Activated B cell treated with CpG ODN at 0.5 μM for 24 hours (primary cell): Measurements from ENCODE around the gene HEXIM2. TPM values are rescaled to one million over a fixed set of nuclear protein-coding genes. Genes with fewer than 3 reads are reported as not detected.

Experiments
- ATAC-seq: fragments of 200-7000 bp; cut with Tn5 transposase; one replicate; pipeline ENCODE4 v1.10.0; 2021; ENCODE audit warnings: low read depth, mild to moderate bottlenecking, moderate library complexity
- CTCF ChIA-PET: fragments of 350-600 bp; sonication (Branson Sonifier 250); formaldehyde crosslinking; loops from one replicate; lab custom pipeline; 2021; ENCODE audit warnings: antibody characterized with exemption; lab: Charles Lee
- POLR2A ChIA-PET: fragments of 350-600 bp; sonication (Branson Sonifier 250); formaldehyde crosslinking; loops from one replicate; lab custom pipeline; 2021; ENCODE audit warnings: antibody characterized with exemption; lab: Charles Lee
- DNase-seq: peaks from one replicate; pipeline ENCODE4 v3.0.0; 2022
- H3K27ac Mint-ChIP-seq: one replicate; pipeline ENCODE4 v1.8.0; 2020; ENCODE audit warnings: mixed read lengths
- H3K27me3 Mint-ChIP-seq: one replicate; pipeline ENCODE4 v1.8.0; 2021; ENCODE audit warnings: mixed read lengths
- H3K36me3 Mint-ChIP-seq: one replicate; pipeline ENCODE4 v1.8.0; 2021; ENCODE audit warnings: low read depth, mixed read lengths
- H3K4me1 Mint-ChIP-seq: one replicate; pipeline ENCODE4 v1.8.0; 2021; ENCODE audit warnings: mixed read lengths
- H3K4me3 Mint-ChIP-seq: one replicate; pipeline ENCODE4 v1.8.0; 2020; ENCODE audit warnings: mild to moderate bottlenecking, mixed read lengths
- H3K9me3 Mint-ChIP-seq: one replicate; pipeline ENCODE4 v1.8.0; 2020; ENCODE audit warnings: mixed read lengths
- intact Hi-C: fragments of 100-400 bp; cut with micrococcal nuclease; formaldehyde crosslinking; loops from one replicate; pipeline ENCODE4 v1.15.1; 2024
- total RNA-seq: library from RNA; stranded (reverse); gene quantifications from 2 replicates; pipeline ENCODE4 v1.2.3, GENCODE V29; 2022
- TF ChIP-seq, protein P1 (sequence below): fragments of 200-600 bp; IDR thresholded peaks from one replicate; pipeline ENCODE4 v1.8.0; 2022; ENCODE audit warnings: antibody characterized with exemption, mild to moderate bottlenecking

The HEXIM2 gene
- total RNA-seq, 1 donor from 2014 or later = 11.1 TPM

DNA sequence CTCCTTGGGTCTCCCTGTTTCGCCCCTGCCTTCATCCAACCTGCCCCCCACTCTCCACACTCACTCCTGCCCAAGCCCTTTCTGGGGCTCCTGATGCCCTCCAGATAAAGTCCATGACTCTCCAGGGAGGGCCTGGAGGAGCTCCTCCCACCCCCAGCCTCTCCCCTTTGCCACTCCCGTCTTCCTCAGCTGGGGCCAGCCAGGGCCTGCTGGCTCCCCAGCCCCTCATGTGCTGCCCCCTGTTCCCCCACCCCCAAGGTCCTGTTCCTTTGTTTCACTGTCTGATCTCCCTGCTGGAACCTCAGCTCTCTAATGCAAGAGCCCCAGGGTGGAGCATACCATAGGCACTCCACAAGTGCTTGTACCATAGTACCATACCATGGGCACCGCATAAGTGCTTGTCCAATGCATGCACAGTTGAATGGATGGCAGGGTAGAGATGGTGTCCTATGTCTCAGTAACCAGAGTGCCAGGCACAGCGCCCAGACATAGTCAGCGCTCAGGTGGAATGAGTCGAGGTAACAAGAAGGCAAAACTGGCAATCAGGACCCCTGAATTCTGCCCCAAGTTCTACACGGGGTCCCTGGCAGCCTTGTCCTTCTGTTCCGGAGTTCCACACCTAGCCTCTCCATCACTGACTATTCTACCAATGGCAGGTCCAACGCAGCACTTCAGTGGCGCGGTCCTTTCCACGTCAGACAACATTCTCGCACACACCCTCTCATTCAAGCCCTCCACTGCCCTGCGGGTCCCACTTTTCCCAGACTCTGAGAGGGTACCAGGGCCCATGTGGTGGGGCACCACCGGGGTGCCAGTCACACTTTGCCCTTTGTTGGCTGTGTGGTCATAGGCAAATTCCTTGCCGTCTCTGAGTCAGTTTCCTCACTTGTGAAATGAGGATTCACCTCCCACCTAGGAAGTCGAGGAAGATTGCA lies 30.7 kb upstream of the HEXIM2 start:
- TF ChIP-seq, protein P1, sequence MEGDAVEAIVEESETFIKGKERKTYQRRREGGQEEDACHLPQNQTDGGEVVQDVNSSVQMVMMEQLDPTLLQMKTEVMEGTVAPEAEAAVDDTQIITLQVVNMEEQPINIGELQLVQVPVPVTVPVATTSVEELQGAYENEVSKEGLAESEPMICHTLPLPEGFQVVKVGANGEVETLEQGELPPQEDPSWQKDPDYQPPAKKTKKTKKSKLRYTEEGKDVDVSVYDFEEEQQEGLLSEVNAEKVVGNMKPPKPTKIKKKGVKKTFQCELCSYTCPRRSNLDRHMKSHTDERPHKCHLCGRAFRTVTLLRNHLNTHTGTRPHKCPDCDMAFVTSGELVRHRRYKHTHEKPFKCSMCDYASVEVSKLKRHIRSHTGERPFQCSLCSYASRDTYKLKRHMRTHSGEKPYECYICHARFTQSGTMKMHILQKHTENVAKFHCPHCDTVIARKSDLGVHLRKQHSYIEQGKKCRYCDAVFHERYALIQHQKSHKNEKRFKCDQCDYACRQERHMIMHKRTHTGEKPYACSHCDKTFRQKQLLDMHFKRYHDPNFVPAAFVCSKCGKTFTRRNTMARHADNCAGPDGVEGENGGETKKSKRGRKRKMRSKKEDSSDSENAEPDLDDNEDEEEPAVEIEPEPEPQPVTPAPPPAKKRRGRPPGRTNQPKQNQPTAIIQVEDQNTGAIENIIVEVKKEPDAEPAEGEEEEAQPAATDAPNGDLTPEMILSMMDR = no peak
- H3K36me3 Mint-ChIP-seq = no peaks in the 10 kb centered on the region
- POLR2A ChIA-PET = interaction anchor here (0.7 to 10.8 kb wide), 2 partner anchors 18 to 980 kb away, joined by 8 to 200 read pairs; partner anchors contain the start of gene HEXIM1
- intact Hi-C loops = loop anchor here (5.0 to 10.0 kb wide), 2 partner anchors 69 to 596 kb away; partner anchors contain the start of gene NMT1
- H3K4me3 Mint-ChIP-seq = peak overlapping the region; percentile 76
- peaks cover 9% of the 10 kb centered on the region for H3K4me1 Mint-ChIP-seq
- H3K9me3 Mint-ChIP-seq = no peaks in the 10 kb centered on the region
- no peak overlapping the region for H3K27ac Mint-ChIP-seq
- DNase-seq (no peak), ATAC-seq (no peak)
- CTCF ChIA-PET = interaction anchor here (0.5 to 6.5 kb wide), 2 partner anchors 66 to 69 kb away, joined by 3 to 161 read pairs; no protein-coding TSS in a partner anchor
- peaks cover 4% of the 10 kb centered on the region for H3K27me3 Mint-ChIP-seq

DNA sequence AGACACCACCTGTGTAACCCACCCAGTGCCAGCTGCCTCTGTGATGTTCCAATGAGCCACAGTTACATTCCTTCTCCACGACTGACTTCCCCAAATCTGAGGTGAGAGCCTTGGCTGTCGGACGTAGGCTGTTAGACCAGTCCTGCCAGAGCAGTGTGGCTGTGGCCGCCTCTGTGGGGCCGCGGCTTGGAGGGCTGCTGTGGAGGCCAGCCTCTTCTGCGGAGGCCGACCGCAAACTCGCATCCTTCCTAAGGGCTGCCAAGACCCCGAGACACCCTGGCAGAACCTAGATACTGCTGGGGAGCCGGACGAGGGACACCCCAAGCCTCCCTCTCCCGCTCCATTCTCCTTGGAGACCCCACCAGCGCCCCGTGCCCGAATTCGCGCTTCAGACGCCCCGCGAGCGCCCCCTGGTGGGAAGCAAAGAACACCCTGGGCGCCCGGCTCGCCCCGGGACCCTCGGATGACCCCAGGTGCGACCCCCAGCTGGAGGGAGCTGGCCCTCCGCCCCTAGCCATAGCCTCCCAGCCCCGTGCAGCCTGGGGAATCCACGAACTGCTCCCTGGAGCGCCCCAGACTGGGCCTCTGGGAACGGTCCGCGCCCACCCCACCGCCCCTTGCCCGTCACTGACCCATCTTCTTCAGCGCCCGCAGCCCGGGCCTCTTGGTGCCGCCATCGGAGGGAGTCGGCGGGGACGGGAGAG lies 29.9 kb upstream of the HEXIM2 start:
- CTCF ChIA-PET = interaction anchor here (1.2 to 6.5 kb wide), 3 partner anchors 18 to 212 kb away, joined by 3 to 167 read pairs (median 161); partner anchors contain the start of gene HEXIM1
- no peaks in the 10 kb centered on the region for H3K36me3 Mint-ChIP-seq
- POLR2A ChIA-PET = interaction anchor here (10.8 kb wide), 1 partner anchor 17 kb away, joined by 200 read pairs; the partner anchor contains the start of gene HEXIM1
- TF ChIP-seq, protein P1 = peak; percentile 23
- H3K4me3 Mint-ChIP-seq = peak overlapping the region; percentile 76
- ATAC-seq (no peak), DNase-seq (peak; percentile 60)
- peaks cover 16% of the 10 kb centered on the region for H3K4me1 Mint-ChIP-seq
- intact Hi-C loops = loop anchor here (1.0 to 10.0 kb wide), 4 partner anchors 35 to 597 kb away; partner anchors contain the start of gene NMT1
- peaks cover 4% of the 10 kb centered on the region for H3K27me3 Mint-ChIP-seq
- no peak overlapping the region for H3K27ac Mint-ChIP-seq
- no peaks in the 10 kb centered on the region for H3K9me3 Mint-ChIP-seq

DNA sequence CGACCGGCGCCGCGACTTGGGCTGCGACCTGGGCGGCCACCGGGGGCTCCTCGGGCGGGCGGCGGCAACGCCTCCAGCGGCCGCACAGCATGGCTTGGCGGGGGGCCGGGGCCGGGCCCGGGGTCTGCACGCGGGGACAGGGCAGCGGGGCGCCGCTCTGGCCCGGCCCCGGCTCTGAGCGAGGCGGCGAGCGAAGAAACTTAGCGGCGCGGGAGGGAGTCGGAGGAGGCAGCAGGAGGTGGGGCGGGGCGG lies 29.4 kb upstream of the HEXIM2 start, which contains the start of gene PLCD3:
Gene PLCD3 (minus strand): TSS at position 196 of the 252 bp plus-strand sequence. CDS start 105 bp downstream, at position 91.
- TF ChIP-seq, protein P1 = no peak
- DNase-seq = no peak
- Mint-ChIP-seq H3K4me3 (peak within 1 kb of the TSS; percentile 86), H3K9me3 (no peaks in the 10 kb centered on the region), H3K27ac (peak within 1 kb of the TSS; percentile 54), H3K36me3 (no peaks in the 10 kb centered on the region), H3K27me3 (peaks cover 4% of the 10 kb centered on the region), H3K4me1 (peaks cover 16% of the 10 kb centered on the region)
- POLR2A ChIA-PET = interaction anchor here (10.8 kb wide), 1 partner anchor 17 kb away, joined by 200 read pairs; the partner anchor contains the start of gene HEXIM1
- CTCF ChIA-PET = interaction anchor here (0.6 to 6.5 kb wide), 4 partner anchors 18 to 212 kb away, joined by 3 to 167 read pairs (median 82); partner anchors contain the start of gene HEXIM1
- ATAC-seq = no peak
- intact Hi-C loops = loop anchor here (1.0 to 10.0 kb wide), 4 partner anchors 36 to 597 kb away; partner anchors contain the start of gene NMT1

DNA sequence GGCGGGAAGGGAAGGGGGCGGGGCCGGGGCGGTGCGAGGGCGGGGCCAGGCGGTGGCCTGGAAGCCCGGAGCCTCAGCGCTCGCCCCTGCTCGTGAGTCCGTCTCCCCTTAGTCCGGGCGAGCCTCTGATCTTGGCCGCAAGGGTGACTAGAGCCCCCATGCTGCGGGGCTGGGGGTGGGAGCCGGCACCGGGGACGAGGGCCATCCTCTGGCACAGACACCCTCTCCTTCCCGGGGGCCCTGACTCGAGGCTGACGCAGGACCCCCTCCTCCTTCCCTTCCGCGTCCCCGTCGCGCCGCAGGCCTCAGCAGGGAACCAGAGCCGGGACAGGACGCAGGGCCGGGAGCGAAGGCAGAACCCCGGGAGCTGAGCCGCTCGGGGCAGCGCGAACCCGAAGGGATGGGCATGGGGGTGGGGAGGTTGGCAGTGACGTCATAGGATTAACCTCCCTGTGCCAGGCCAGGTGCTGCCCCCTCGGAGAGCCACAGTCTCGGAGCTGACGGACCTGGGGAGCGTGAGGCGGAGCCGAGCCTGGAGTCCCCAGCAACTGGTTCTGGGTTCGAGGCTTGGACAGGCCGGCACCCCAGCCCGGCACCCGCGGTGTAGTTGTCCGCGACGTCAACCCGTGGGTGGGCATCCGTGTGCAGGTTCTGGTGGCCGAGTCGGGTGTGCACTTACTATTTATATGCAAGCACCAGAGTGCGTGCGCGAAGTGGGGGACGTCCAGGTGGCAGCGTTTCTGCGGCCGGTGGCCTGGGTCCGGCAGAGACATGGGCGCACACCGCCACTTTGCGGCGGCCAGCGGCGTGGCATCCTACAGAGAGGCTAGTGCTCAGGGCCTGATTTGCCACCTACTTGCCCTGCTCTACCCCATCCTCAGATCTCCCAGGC lies 28.9 kb upstream of the HEXIM2 start:
- TF ChIP-seq, protein P1 = no peak
- peak; percentile 56 for ATAC-seq
- H3K27me3 Mint-ChIP-seq = peaks cover 4% of the 10 kb centered on the region
- peaks cover 16% of the 10 kb centered on the region for H3K4me1 Mint-ChIP-seq
- no peaks in the 10 kb centered on the region for H3K9me3 Mint-ChIP-seq
- intact Hi-C loops = loop anchor here (1.0 to 10.0 kb wide), 5 partner anchors 37 to 598 kb away; partner anchors contain the start of gene NMT1
- peak overlapping the region; percentile 54 for H3K27ac Mint-ChIP-seq
- H3K4me3 Mint-ChIP-seq = peak overlapping the region; percentile 86
- peak; percentile 74 for DNase-seq
- POLR2A ChIA-PET = interaction anchor here (0.7 to 10.8 kb wide), 3 partner anchors 16 to 348 kb away, joined by 3 to 200 read pairs (median 8); partner anchors contain the start of gene HEXIM1
- CTCF ChIA-PET = interaction anchor here (0.6 to 6.5 kb wide), 4 partner anchors 17 to 213 kb away, joined by 3 to 167 read pairs (median 82); partner anchors contain the start of gene HEXIM1
- H3K36me3 Mint-ChIP-seq = no peaks in the 10 kb centered on the region
